GM21367 (cell line): ENCODE data around the gene CIAO2B.

Source experiments
- ATAC-seq: cut with Tn5 transposase; IDR thresholded peaks from one replicate; pipeline ENCODE4 v1.9.1; 2021; ENCODE audit not compliant: unreplicated experiment

CIAO2B gene

GRCh38 chr16:66888647-66889615, 45.3 kb downstream of the CIAO2B start:
- ATAC-seq, result no peak

- no peak for ATAC-seq
Observed at GRCh38 chr16:66886914-66887313, 47.3 kb downstream of the CIAO2B start.

- ATAC-seq, result no peak
Observed at GRCh38 chr16:66886321-66886720, 47.9 kb downstream of the CIAO2B start.

GRCh38 chr16:66885491-66885890, 48.7 kb downstream of the CIAO2B start:
- no peak for ATAC-seq

- ATAC-seq, result no peak
Observed at GRCh38 chr16:66882702-66883101, 51.5 kb downstream of the CIAO2B start.
